Dedifferentiated amniotic fluid mesenchymal stem cell (primary cell): ENCODE data around the gene MOGAT3.

Experiments used
- DNase-seq: peaks from one replicate; pipeline ENCODE4 v3.0.0-alpha.2; 2016; ENCODE audit errors: extremely low spot score

Gene MOGAT3

GRCh38 chr7:101233907-101234547 lies 33.2 kb upstream of the MOGAT3 start:
- DNase-seq = no peak

GRCh38 chr7:101232141-101232850 lies 31.5 kb upstream of the MOGAT3 start:
- no peak for DNase-seq

GRCh38 chr7:101231644-101232043 lies 30.8 kb upstream of the MOGAT3 start:
- DNase-seq = no peak

GRCh38 chr7:101226721-101227120 lies 25.9 kb upstream of the MOGAT3 start:
- DNase-seq = no peak

GRCh38 chr7:101225650-101226049 lies 24.8 kb upstream of the MOGAT3 start:
- no peak for DNase-seq

- DNase-seq = no peak
Observed at GRCh38 chr7:101223528-101223927, 22.7 kb upstream of the MOGAT3 start.

GRCh38 chr7:101222275-101222830 lies 21.5 kb upstream of the MOGAT3 start:
- no peak for DNase-seq

- no peak for DNase-seq
Observed at GRCh38 chr7:101220295-101220694, 19.5 kb upstream of the MOGAT3 start.

GRCh38 chr7:101218236-101219125 lies 17.6 kb upstream of the MOGAT3 start:
- DNase-seq = no peak

- peak; percentile 99 for DNase-seq
Observed at GRCh38 chr7:101217388-101218235, 16.8 kb upstream of the MOGAT3 start, which contains the start of the genes PLOD3 and ZNHIT1. TSS of gene PLOD3 (minus strand) at chr7:101217581. CDS start at chr7:101217274, 307 bp downstream. TSS of gene ZNHIT1 (plus strand) at chr7:101218165. CDS start at chr7:101218196, 31 bp downstream.

- no peak for DNase-seq
Observed at GRCh38 chr7:101216860-101217387, 16.1 kb upstream of the MOGAT3 start.

- no peak for DNase-seq
Observed at GRCh38 chr7:101216001-101216859, 15.4 kb upstream of the MOGAT3 start.

GRCh38 chr7:101212014-101212413 lies 11.2 kb upstream of the MOGAT3 start:
- no peak for DNase-seq

- no peak for DNase-seq
Observed at GRCh38 chr7:101211501-101211900, 10.7 kb upstream of the MOGAT3 start.

- no peak for DNase-seq
Observed at GRCh38 chr7:101210143-101210542, 9.3 kb upstream of the MOGAT3 start.

- DNase-seq = no peak
Observed at GRCh38 chr7:101208794-101209193, 8.0 kb upstream of the MOGAT3 start.

GRCh38 chr7:101207459-101207858 lies 6.6 kb upstream of the MOGAT3 start:
- no peak for DNase-seq

GRCh38 chr7:101206665-101207042 lies 5.8 kb upstream of the MOGAT3 start:
- DNase-seq = no peak

GRCh38 chr7:101205901-101206664 lies 5.2 kb upstream of the MOGAT3 start:
- no peak for DNase-seq
